Osteoblast (primary cell): ENCODE data around the gene ADARB2. TPM values are rescaled to one million over a fixed set of nuclear protein-coding genes. Genes with fewer than 3 reads are reported as not detected.

Experiments
- DNase-seq: peaks from one replicate; pipeline ENCODE4 v3.0.0; 2011; ENCODE audit warnings: low spot score, mixed read lengths; ENCODE audit not compliant: insufficient read length; ENCODE audit errors: missing footprints
- H2AFZ ChIP-seq: 2 replicates; pipeline ENCODE4 v1.6.0; 2011; ENCODE audit warnings: mild to moderate bottlenecking, low read length
- H3K27ac ChIP-seq: 2 replicates; pipeline ENCODE4 v1.5.1; 2011; ENCODE audit warnings: mild to moderate bottlenecking, low read depth, low read length, moderate library complexity
- H3K27me3 ChIP-seq: 2 replicates; pipeline ENCODE4 v1.6.0; 2012; ENCODE audit warnings: mild to moderate bottlenecking, control low read depth, inconsistent platforms, low read length, moderate library complexity; ENCODE audit not compliant: insufficient read depth
- H3K36me3 ChIP-seq: 2 replicates; pipeline ENCODE4 v1.5.1; 2011; ENCODE audit warnings: mild to moderate bottlenecking, low read length, control low read depth, moderate library complexity; ENCODE audit not compliant: insufficient read depth
- H3K4me1 ChIP-seq: 2 replicates; pipeline ENCODE4 v1.5.1; 2011; ENCODE audit warnings: mild to moderate bottlenecking, low read length, control low read depth, moderate library complexity; ENCODE audit not compliant: insufficient read depth
- H3K4me2 ChIP-seq: 2 replicates; pipeline ENCODE4 v1.6.0; 2011; ENCODE audit warnings: mild to moderate bottlenecking, low read length; ENCODE audit not compliant: insufficient read depth
- H3K4me3 ChIP-seq: fragments of 200-600 bp; sonication (generic); 3 replicates; pipeline ENCODE4 v1.5.1; 2012; ENCODE audit warnings: mild to moderate bottlenecking, low read length, inconsistent platforms; ENCODE audit not compliant: insufficient read depth
- H3K79me2 ChIP-seq: 2 replicates; pipeline ENCODE4 v1.6.0; 2012; ENCODE audit warnings: mild to moderate bottlenecking, low read length, control low read depth, inconsistent platforms; ENCODE audit not compliant: insufficient read depth
- H3K9me3 ChIP-seq: 2 replicates; pipeline ENCODE4 v1.5.1; 2011; ENCODE audit warnings: low read depth, low read length, control low read depth
- H4K20me1 ChIP-seq: 2 replicates; pipeline ENCODE4 v1.6.0; 2012; ENCODE audit warnings: mild to moderate bottlenecking, low read length, control low read depth; ENCODE audit not compliant: insufficient read depth
- total RNA-seq: library from RNA; depleted of rRNA; stranded (reverse); fragments of >200 nt; gene quantifications from 2 replicates; pipeline ENCODE4 v1.2.3, GENCODE V29; 2012
- TF ChIP-seq, protein P1 (sequence below): IDR thresholded peaks from 2 replicates; pipeline ENCODE4 v1.5.1; 2011; ENCODE audit warnings: mild to moderate bottlenecking, low read depth, low read length, moderate library complexity; ENCODE audit errors: extremely low read depth

ADARB2 gene
- total RNA-seq, 1 donor = not detected

DNA sequence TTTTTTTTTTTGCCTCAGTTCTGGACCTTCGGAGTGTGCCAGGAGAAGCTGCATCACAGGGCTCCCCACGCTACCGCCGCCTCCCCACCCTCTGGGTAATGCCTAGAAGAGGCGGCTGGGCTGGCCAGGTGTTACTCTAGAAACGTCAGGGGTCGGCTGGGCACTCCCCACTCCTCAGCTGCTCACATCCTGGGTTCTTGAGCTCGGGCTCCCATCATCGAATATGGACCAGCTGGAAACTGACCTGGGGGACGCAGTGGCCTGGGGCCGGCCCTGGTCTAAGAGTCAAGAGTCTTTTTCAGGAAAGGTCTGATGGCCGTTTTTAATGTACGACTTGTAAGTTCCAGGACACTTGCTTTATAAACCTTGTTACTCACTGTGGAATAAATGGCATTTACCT, 354.6 kb downstream of the ADARB2 start:
- no peaks in the 10 kb centered on the region for H3K4me1 ChIP-seq
- H4K20me1 ChIP-seq = no peaks in the 10 kb centered on the region
- H3K27ac ChIP-seq = no peak overlapping the region
- H3K79me2 ChIP-seq = no peaks in the 10 kb centered on the region
- no peak for DNase-seq
- H3K27me3 ChIP-seq = no peaks in the 10 kb centered on the region
- H3K9me3 ChIP-seq = peaks cover 5% of the 10 kb centered on the region
- no peaks in the 10 kb centered on the region for H3K36me3 ChIP-seq
- no peak overlapping the region for H3K4me3 ChIP-seq
- no peak overlapping the region for H2AFZ ChIP-seq
- no peak overlapping the region for H3K4me2 ChIP-seq
- TF ChIP-seq, protein P1, sequence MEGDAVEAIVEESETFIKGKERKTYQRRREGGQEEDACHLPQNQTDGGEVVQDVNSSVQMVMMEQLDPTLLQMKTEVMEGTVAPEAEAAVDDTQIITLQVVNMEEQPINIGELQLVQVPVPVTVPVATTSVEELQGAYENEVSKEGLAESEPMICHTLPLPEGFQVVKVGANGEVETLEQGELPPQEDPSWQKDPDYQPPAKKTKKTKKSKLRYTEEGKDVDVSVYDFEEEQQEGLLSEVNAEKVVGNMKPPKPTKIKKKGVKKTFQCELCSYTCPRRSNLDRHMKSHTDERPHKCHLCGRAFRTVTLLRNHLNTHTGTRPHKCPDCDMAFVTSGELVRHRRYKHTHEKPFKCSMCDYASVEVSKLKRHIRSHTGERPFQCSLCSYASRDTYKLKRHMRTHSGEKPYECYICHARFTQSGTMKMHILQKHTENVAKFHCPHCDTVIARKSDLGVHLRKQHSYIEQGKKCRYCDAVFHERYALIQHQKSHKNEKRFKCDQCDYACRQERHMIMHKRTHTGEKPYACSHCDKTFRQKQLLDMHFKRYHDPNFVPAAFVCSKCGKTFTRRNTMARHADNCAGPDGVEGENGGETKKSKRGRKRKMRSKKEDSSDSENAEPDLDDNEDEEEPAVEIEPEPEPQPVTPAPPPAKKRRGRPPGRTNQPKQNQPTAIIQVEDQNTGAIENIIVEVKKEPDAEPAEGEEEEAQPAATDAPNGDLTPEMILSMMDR = no peak

- Histone ChIP-seq H3K4me1 (no peaks in the 10 kb centered on the region), H2AFZ (no peak overlapping the region), H4K20me1 (no peaks in the 10 kb centered on the region), H3K27me3 (no peaks in the 10 kb centered on the region), H3K36me3 (no peaks in the 10 kb centered on the region), H3K27ac (no peak overlapping the region), H3K4me2 (no peak overlapping the region), H3K4me3 (no peak overlapping the region), H3K9me3 (peaks cover 5% of the 10 kb centered on the region), H3K79me2 (no peaks in the 10 kb centered on the region)
- DNase-seq = no peak
- TF ChIP-seq, protein P1 = no peak
Observed at GRCh38 chr10:1381339-1381738, 356.0 kb downstream of the ADARB2 start.

DNA sequence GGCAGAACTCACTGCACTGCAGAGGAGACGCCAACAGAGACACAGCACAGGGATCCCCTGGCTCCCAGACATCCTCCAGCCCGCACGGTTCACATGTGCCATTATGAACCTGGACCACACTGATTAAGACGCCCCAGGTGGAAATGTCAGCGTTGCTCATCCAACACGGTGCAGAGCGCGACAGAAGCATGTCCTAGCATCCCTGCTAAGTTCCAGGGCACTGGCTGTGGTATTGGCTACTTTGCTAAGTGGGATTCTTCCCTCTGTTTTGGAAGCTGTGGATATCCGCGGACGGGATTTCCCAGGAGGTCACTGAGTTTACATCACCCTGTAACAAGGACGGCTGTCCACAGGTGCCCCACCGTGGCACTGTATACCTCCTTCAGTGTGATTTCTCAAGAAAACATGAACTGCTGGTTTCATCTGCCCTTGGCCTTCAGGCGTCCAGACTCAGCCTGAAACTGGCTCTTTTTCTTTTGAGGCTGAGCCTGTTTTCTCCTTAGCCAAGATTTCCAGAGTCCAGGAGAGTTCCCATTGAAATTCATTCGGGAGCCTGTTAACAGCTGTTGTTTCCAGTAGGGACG, 357.1 kb downstream of the ADARB2 start:
- Histone ChIP-seq H2AFZ (no peak overlapping the region), H3K4me1 (no peaks in the 10 kb centered on the region), H3K36me3 (no peaks in the 10 kb centered on the region), H3K4me2 (no peak overlapping the region), H3K27ac (no peak overlapping the region), H3K27me3 (no peaks in the 10 kb centered on the region), H3K4me3 (no peak overlapping the region), H4K20me1 (no peaks in the 10 kb centered on the region), H3K79me2 (no peaks in the 10 kb centered on the region), H3K9me3 (peaks cover 5% of the 10 kb centered on the region)
- no peak for DNase-seq
- TF ChIP-seq, protein P1 = no peak

GRCh38 chr10:1379601-1380000, 357.7 kb downstream of the ADARB2 start:
- Histone ChIP-seq H3K79me2 (no peaks in the 10 kb centered on the region), H2AFZ (no peak overlapping the region), H3K9me3 (peaks cover 4% of the 10 kb centered on the region), H4K20me1 (no peaks in the 10 kb centered on the region), H3K27me3 (no peaks in the 10 kb centered on the region), H3K36me3 (no peaks in the 10 kb centered on the region), H3K4me1 (no peaks in the 10 kb centered on the region), H3K27ac (no peak overlapping the region), H3K4me2 (no peak overlapping the region), H3K4me3 (no peak overlapping the region)
- TF ChIP-seq, protein P1 = no peak
- no peak for DNase-seq
